ENCODE results near the gene ADD1.

The ADD1 gene

GRCh38 chr4:2834001-2834921, 9.4 kb upstream of the ADD1 start:
- H3K36me3 ChIP-seq (ENCODE audit: control insufficient read depth, low read depth, low read length), result peaks cover 27% of the 10 kb centered on the region

GRCh38 chr4:2835978-2836377, 7.7 kb upstream of the ADD1 start:
- H3K27ac ChIP-seq (ENCODE audit: low read length), result no peak overlapping the region
- H3K9ac ChIP-seq (ENCODE audit: low read length), result no peak overlapping the region

More at GRCh38 chr4:2834001-2834921, 9.4 kb upstream of the ADD1 start:
- Histone ChIP-seq H3K9me3 (ENCODE audit: control insufficient read depth, low read depth, low read length) (no peaks in the 10 kb centered on the region), H3K27ac (ENCODE audit: low read length) (no peak overlapping the region), H3K4me3 (ENCODE audit: low read length) (no peak overlapping the region), H3K9ac (ENCODE audit: low read length) (no peak overlapping the region), H3K27me3 (ENCODE audit: control insufficient read depth, insufficient read depth, low read length) (no peaks in the 10 kb centered on the region), H3K4me1 (ENCODE audit: control insufficient read depth, low read depth, low read length) (peaks cover 14% of the 10 kb centered on the region)

GRCh38 chr4:2836391-2836859, 7.2 kb upstream of the ADD1 start:
- H3K4me1 ChIP-seq (ENCODE audit: control insufficient read depth, low read depth, low read length), result peaks cover 14% of the 10 kb centered on the region
- no peaks in the 10 kb centered on the region for H3K27me3 ChIP-seq (ENCODE audit: control insufficient read depth, insufficient read depth, low read length)
- H3K4me3 ChIP-seq (ENCODE audit: low read length), result no peak overlapping the region
- H3K9me3 ChIP-seq (ENCODE audit: control insufficient read depth, low read depth, low read length), result no peaks in the 10 kb centered on the region
- H3K36me3 ChIP-seq (ENCODE audit: control insufficient read depth, low read depth, low read length), result peaks cover 21% of the 10 kb centered on the region
- H3K9ac ChIP-seq (ENCODE audit: low read length), result no peak overlapping the region
- H3K27ac ChIP-seq (ENCODE audit: low read length), result no peak overlapping the region

More at GRCh38 chr4:2835978-2836377, 7.7 kb upstream of the ADD1 start:
- H3K27me3 ChIP-seq (ENCODE audit: control insufficient read depth, insufficient read depth, low read length), result no peaks in the 10 kb centered on the region
- no peaks in the 10 kb centered on the region for H3K9me3 ChIP-seq (ENCODE audit: control insufficient read depth, low read depth, low read length)
- peaks cover 23% of the 10 kb centered on the region for H3K36me3 ChIP-seq (ENCODE audit: control insufficient read depth, low read depth, low read length)
- no peak overlapping the region for H3K4me3 ChIP-seq (ENCODE audit: low read length)
- peaks cover 14% of the 10 kb centered on the region for H3K4me1 ChIP-seq (ENCODE audit: control insufficient read depth, low read depth, low read length)

DNA sequence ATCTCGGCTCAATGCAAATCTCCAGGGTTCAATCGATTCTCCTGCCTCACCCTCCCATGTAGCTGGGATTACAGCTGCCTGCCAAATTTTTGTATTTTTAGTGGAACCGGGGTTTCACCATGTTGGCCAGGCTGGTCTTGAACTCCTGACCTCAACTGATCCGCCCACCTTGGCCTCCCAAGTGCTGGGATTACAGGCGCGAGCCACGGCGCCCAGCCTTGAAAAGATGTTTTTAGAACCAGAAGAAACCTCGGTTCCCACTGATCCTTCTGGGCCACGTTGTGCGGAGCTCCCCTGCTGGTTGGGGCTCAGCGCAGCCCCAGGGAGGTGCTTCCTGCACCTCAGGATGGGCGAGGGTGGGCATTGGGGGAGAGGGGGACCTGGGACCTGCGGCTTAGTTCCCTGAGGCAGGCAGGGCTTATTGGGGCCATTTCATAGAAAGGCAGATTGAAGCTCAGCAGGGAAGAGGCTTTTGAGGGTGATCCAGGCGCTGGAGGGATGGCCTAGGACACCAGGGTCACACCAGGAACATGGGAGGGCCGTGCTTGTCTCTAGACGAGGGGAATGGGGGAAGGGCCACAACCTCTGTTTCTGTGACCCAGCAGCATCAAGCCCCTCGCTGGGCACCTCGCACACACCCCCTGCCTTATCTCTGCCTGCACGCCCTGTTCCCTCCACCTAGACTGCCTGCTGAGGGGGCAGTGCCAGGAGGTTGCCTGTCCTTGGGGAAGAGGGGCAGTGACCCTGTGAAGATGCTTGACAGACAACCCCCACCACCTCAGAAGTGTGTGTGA, 6.3 kb upstream of the ADD1 start:
- Histone ChIP-seq H3K9me3 (ENCODE audit: control insufficient read depth, low read depth, low read length) (no peaks in the 10 kb centered on the region), H3K27me3 (ENCODE audit: control insufficient read depth, insufficient read depth, low read length) (no peaks in the 10 kb centered on the region), H3K9ac (ENCODE audit: low read length) (no peak overlapping the region), H3K4me1 (ENCODE audit: control insufficient read depth, low read depth, low read length) (peaks cover 14% of the 10 kb centered on the region), H3K4me3 (ENCODE audit: low read length) (no peak overlapping the region), H3K27ac (ENCODE audit: low read length) (no peak overlapping the region), H3K36me3 (ENCODE audit: control insufficient read depth, low read depth, low read length) (peaks cover 15% of the 10 kb centered on the region)

- peaks cover 9% of the 10 kb centered on the region for H3K36me3 ChIP-seq (ENCODE audit: control insufficient read depth, low read depth, low read length)
- H3K27ac ChIP-seq (ENCODE audit: low read length), result no peak overlapping the region
- no peaks in the 10 kb centered on the region for H3K9me3 ChIP-seq (ENCODE audit: control insufficient read depth, low read depth, low read length)
- H3K27me3 ChIP-seq (ENCODE audit: control insufficient read depth, insufficient read depth, low read length), result no peaks in the 10 kb centered on the region
- no peak overlapping the region for H3K4me3 ChIP-seq (ENCODE audit: low read length)
- peaks cover 19% of the 10 kb centered on the region for H3K4me1 ChIP-seq (ENCODE audit: control insufficient read depth, low read depth, low read length)
- no peak overlapping the region for H3K9ac ChIP-seq (ENCODE audit: low read length)
These were observed 5.6 kb upstream of the ADD1 start for GRCh38 chr4:2837904-2838496.

DNA sequence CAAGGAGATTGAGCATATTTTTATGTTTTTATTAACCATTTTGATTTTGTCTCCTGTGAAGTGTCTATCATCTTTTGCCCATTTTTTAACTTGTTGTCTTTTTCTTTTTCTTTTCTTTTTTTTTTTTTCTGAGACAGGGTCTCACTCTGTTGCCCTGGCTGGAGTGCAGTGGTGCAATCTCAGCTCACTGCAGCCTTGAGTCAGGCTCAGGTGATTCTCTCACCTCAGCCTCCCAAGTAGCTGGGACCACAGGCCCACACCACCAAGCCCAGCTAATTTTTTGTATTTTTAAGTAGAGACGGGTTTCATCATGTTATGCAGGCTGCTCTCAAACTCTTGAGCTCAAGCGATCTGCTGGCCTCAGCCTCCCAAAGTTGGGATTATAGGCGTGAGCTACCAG, 4.6 kb upstream of the ADD1 start:
- no peak overlapping the region for H3K27ac ChIP-seq (ENCODE audit: low read length)
- H3K27me3 ChIP-seq (ENCODE audit: control insufficient read depth, insufficient read depth, low read length), result no peaks in the 10 kb centered on the region
- peaks cover 19% of the 10 kb centered on the region for H3K4me1 ChIP-seq (ENCODE audit: control insufficient read depth, low read depth, low read length)
- peaks cover 2% of the 10 kb centered on the region for H3K36me3 ChIP-seq (ENCODE audit: control insufficient read depth, low read depth, low read length)
- H3K4me3 ChIP-seq (ENCODE audit: low read length), result no peak overlapping the region
- no peaks in the 10 kb centered on the region for H3K9me3 ChIP-seq (ENCODE audit: control insufficient read depth, low read depth, low read length)
- no peak overlapping the region for H3K9ac ChIP-seq (ENCODE audit: low read length)

GRCh38 chr4:2842687-2843262, 869 bp upstream of the ADD1 start:
- H3K9ac ChIP-seq (ENCODE audit: low read length), result peak overlapping the region; percentile 67
- no peaks in the 10 kb centered on the region for H3K9me3 ChIP-seq (ENCODE audit: control insufficient read depth, low read depth, low read length)
- no peaks in the 10 kb centered on the region for H3K27me3 ChIP-seq (ENCODE audit: control insufficient read depth, insufficient read depth, low read length)
- H3K4me3 ChIP-seq (ENCODE audit: low read length), result peak overlapping the region; percentile 85
- H3K4me1 ChIP-seq (ENCODE audit: control insufficient read depth, low read depth, low read length), result peaks cover 13% of the 10 kb centered on the region
- H3K36me3 ChIP-seq (ENCODE audit: control insufficient read depth, low read depth, low read length), result no peaks in the 10 kb centered on the region
- no peak overlapping the region for H3K27ac ChIP-seq (ENCODE audit: low read length)

DNA sequence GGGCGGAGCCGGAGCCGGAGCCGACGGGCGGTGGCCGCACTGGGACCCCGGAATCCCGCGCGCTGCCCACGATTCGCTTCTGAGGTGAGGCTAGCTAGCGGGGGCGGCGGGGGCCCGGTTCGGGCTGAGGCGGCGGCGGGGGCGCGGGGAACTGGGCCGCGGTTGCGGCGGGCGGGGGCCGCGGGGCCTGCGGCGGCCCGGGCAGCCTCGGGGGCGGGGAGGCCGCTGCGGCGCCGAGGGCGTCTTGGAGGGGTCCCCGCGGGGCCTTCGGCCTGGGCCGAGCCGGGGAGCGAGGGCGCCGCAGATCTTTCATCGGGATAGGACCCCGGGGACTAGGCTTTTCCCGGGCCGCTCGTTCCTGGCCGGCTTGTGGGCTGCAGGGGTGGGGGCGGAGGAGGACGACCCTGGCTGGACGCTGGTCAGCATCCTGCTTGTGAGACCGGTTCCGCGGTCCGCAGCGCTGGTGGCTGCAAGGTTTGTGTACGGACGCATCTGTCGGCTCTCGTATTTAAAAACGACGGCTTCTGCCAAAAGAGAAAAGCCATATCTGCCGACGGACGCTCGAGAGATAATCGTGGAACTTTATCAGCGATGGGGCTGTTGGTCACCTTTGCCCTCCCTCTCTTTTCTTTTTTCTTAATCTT, 419 bp downstream of the ADD1 start:
- H3K36me3 ChIP-seq (ENCODE audit: control insufficient read depth, low read depth, low read length), result no peaks in the 10 kb centered on the region
- H3K4me3 ChIP-seq (ENCODE audit: low read length), result peak overlapping the region; percentile 85
- H3K9ac ChIP-seq (ENCODE audit: low read length), result peak overlapping the region; percentile 42
- peaks cover 9% of the 10 kb centered on the region for H3K4me1 ChIP-seq (ENCODE audit: control insufficient read depth, low read depth, low read length)
- no peak overlapping the region for H3K27ac ChIP-seq (ENCODE audit: low read length)
- no peaks in the 10 kb centered on the region for H3K27me3 ChIP-seq (ENCODE audit: control insufficient read depth, insufficient read depth, low read length)
- H3K9me3 ChIP-seq (ENCODE audit: control insufficient read depth, low read depth, low read length), result no peaks in the 10 kb centered on the region

- no peaks in the 10 kb centered on the region for H3K27me3 ChIP-seq (ENCODE audit: control insufficient read depth, insufficient read depth, low read length)
- H3K9me3 ChIP-seq (ENCODE audit: control insufficient read depth, low read depth, low read length), result no peaks in the 10 kb centered on the region
- no peak overlapping the region for H3K27ac ChIP-seq (ENCODE audit: low read length)
- peaks cover 9% of the 10 kb centered on the region for H3K4me1 ChIP-seq (ENCODE audit: control insufficient read depth, low read depth, low read length)
- H3K9ac ChIP-seq (ENCODE audit: low read length), result no peak overlapping the region
- no peak overlapping the region for H3K4me3 ChIP-seq (ENCODE audit: low read length)
- H3K36me3 ChIP-seq (ENCODE audit: control insufficient read depth, low read depth, low read length), result no peaks in the 10 kb centered on the region
These were observed 2.5 kb downstream of the ADD1 start for GRCh38 chr4:2846172-2846571.

DNA sequence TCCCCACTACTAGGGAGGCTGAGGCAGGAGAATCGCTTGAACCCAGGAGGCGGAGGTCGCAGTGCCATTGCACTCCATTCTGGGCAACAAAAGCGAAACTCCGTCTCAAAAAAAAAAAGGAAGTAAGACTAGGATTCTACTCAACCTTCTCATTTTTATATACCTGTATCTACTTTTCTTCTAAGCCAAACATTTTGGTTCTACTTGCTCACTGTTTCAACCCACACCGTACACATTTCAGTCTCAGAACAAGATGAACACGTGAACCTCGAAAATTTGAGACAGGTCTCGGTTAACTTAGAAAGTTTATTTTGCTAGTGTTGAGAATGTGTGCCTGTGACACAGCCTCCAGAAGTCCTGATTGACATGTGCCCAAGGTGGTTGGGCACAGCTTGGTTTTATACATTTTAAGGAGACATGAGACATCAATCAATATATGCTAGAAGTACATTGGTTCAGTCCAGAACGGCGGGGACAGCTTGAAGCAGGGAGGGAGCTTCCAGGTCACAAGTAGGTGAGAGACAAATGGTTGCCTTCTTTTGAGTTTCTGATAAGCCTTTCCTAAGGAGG, 3.7 kb downstream of the ADD1 start:
- Histone ChIP-seq H3K9me3 (ENCODE audit: control insufficient read depth, low read depth, low read length) (no peaks in the 10 kb centered on the region), H3K4me3 (ENCODE audit: low read length) (no peak overlapping the region), H3K27me3 (ENCODE audit: control insufficient read depth, insufficient read depth, low read length) (no peaks in the 10 kb centered on the region), H3K27ac (ENCODE audit: low read length) (no peak overlapping the region), H3K36me3 (ENCODE audit: control insufficient read depth, low read depth, low read length) (no peaks in the 10 kb centered on the region), H3K4me1 (ENCODE audit: control insufficient read depth, low read depth, low read length) (peaks cover 8% of the 10 kb centered on the region), H3K9ac (ENCODE audit: low read length) (no peak overlapping the region)

Data from iPS-18a (cell line).